ENCODE data around the gene TMEM165.

TMEM165 gene

GRCh38 chr4:55407764-55408163 is 12.0 kb downstream of the TMEM165 start:
- H4K91ac ChIP-seq (ENCODE audit: low read depth, low read length) = no peak overlapping the region
- H3K18ac ChIP-seq (ENCODE audit: low read length) = no peak overlapping the region
- WGBS (ENCODE audit: extremely low coverage, insufficient coverage, insufficient read length) = no CpG with 5 or more reads among the region's 3 CpGs

GRCh38 chr4:55409468-55410171 is 13.9 kb downstream of the TMEM165 start:
- Histone ChIP-seq H2BK120ac (ENCODE audit: insufficient read depth, low read length, poor library complexity) (no peak overlapping the region), H3K14ac (ENCODE audit: low read length) (no peak overlapping the region), H3K79me2 (ENCODE audit: control insufficient read depth, insufficient read depth, low read length, poor library complexity) (peaks cover 7% of the 10 kb centered on the region), H3K27ac (ENCODE audit: low read depth, low read length) (peak overlapping the region; percentile 14), H3K27me3 (ENCODE audit: insufficient read depth, low read length) (no peaks in the 10 kb centered on the region), H2AFZ (ENCODE audit: insufficient read depth, low read length, poor library complexity) (no peak overlapping the region), H3K4me2 (ENCODE audit: low read length) (peak overlapping the region; percentile 38), H2AK5ac (ENCODE audit: low read length) (no peak overlapping the region), H2BK12ac (ENCODE audit: low read length) (no peak overlapping the region), H3K4me1 (ENCODE audit: control insufficient read depth in 1 of 2, insufficient read depth in 2 of 2, low read length in 2 of 2) (no peaks in the 10 kb centered on the region), H3K9me3 (ENCODE audit: insufficient read depth, low read depth, low read length) (no peaks in the 10 kb centered on the region), H3K9ac (ENCODE audit: low read length) (no peak overlapping the region), H4K8ac (ENCODE audit: low read depth, low read length) (no peak overlapping the region), H3K18ac (ENCODE audit: low read length) (no peak overlapping the region), H4K91ac (ENCODE audit: low read depth, low read length) (no peak overlapping the region), H3K4ac (ENCODE audit: low read depth, low read length) (no peak overlapping the region), H3K23ac (ENCODE audit: low read length) (no peak overlapping the region), H2BK5ac (ENCODE audit: low read depth, low read length, poor library complexity) (no peak overlapping the region), H3K4me3 (ENCODE audit: low read depth, low read length) (no peak overlapping the region), H3K79me1 (ENCODE audit: low read length) (no peaks in the 10 kb centered on the region), H4K12ac (ENCODE audit: low read depth, low read length) (no peak overlapping the region), H3K36me3 (ENCODE audit: control insufficient read depth in 1 of 2, insufficient read depth in 2 of 2, low read length in 2 of 2) (peaks cover 17 to 18% of the 10 kb centered on the region in 2 experiments)
- no CpG with 5 or more reads among the region's 10 CpGs for WGBS (ENCODE audit: extremely low coverage, insufficient coverage, insufficient read length)
- peak in 1 of 2 donors; percentile 30 for DNase-seq

More at GRCh38 chr4:55407764-55408163, 12.0 kb downstream of the TMEM165 start:
- H4K8ac ChIP-seq (ENCODE audit: low read depth, low read length) = no peak overlapping the region
- H2AFZ ChIP-seq (ENCODE audit: insufficient read depth, low read length, poor library complexity) = no peak overlapping the region
- H3K4ac ChIP-seq (ENCODE audit: low read depth, low read length) = no peak overlapping the region
- peaks cover 14 to 15% of the 10 kb centered on the region in 2 experiments for H3K36me3 ChIP-seq (ENCODE audit: control insufficient read depth in 1 of 2, insufficient read depth in 2 of 2, low read length in 2 of 2)
- no peak overlapping the region for H2BK120ac ChIP-seq (ENCODE audit: insufficient read depth, low read length, poor library complexity)
- no peak overlapping the region for H3K4me2 ChIP-seq (ENCODE audit: low read length)
- H3K4me1 ChIP-seq (ENCODE audit: control insufficient read depth in 1 of 2, insufficient read depth in 2 of 2, low read length in 2 of 2) = no peaks in the 10 kb centered on the region
- H4K12ac ChIP-seq (ENCODE audit: low read depth, low read length) = no peak overlapping the region
- H3K4me3 ChIP-seq (ENCODE audit: low read depth, low read length) = no peak overlapping the region
- no peak overlapping the region for H3K14ac ChIP-seq (ENCODE audit: low read length)
- H2AK5ac ChIP-seq (ENCODE audit: low read length) = no peak overlapping the region
- no peak overlapping the region for H3K27ac ChIP-seq (ENCODE audit: low read depth, low read length)
- H3K27me3 ChIP-seq (ENCODE audit: insufficient read depth, low read length) = no peaks in the 10 kb centered on the region
- DNase-seq = no peak
- H3K9me3 ChIP-seq (ENCODE audit: insufficient read depth, low read depth, low read length) = no peaks in the 10 kb centered on the region
- no peak overlapping the region for H3K23ac ChIP-seq (ENCODE audit: low read length)
- no peak overlapping the region for H3K9ac ChIP-seq (ENCODE audit: low read length)
- no peak overlapping the region for H2BK12ac ChIP-seq (ENCODE audit: low read length)
- H2BK5ac ChIP-seq (ENCODE audit: low read depth, low read length, poor library complexity) = no peak overlapping the region
- H3K79me1 ChIP-seq (ENCODE audit: low read length) = no peaks in the 10 kb centered on the region
- peaks cover 7% of the 10 kb centered on the region for H3K79me2 ChIP-seq (ENCODE audit: control insufficient read depth, insufficient read depth, low read length, poor library complexity)

GRCh38 chr4:55410431-55410830 is 14.7 kb downstream of the TMEM165 start:
- Histone ChIP-seq H3K4ac (ENCODE audit: low read depth, low read length) (peak overlapping the region; percentile 83), H3K27ac (ENCODE audit: low read depth, low read length) (no peak overlapping the region), H3K9me3 (ENCODE audit: insufficient read depth, low read depth, low read length) (no peaks in the 10 kb centered on the region), H3K27me3 (ENCODE audit: insufficient read depth, low read length) (no peaks in the 10 kb centered on the region), H3K4me1 (ENCODE audit: control insufficient read depth in 1 of 2, insufficient read depth in 2 of 2, low read length in 2 of 2) (no peaks in the 10 kb centered on the region), H2BK120ac (ENCODE audit: insufficient read depth, low read length, poor library complexity) (no peak overlapping the region), H3K4me2 (ENCODE audit: low read length) (no peak overlapping the region), H4K12ac (ENCODE audit: low read depth, low read length) (no peak overlapping the region), H3K18ac (ENCODE audit: low read length) (no peak overlapping the region), H2BK5ac (ENCODE audit: low read depth, low read length, poor library complexity) (no peak overlapping the region), H3K4me3 (ENCODE audit: low read depth, low read length) (no peak overlapping the region), H4K8ac (ENCODE audit: low read depth, low read length) (no peak overlapping the region), H3K79me1 (ENCODE audit: low read length) (no peaks in the 10 kb centered on the region), H2AFZ (ENCODE audit: insufficient read depth, low read length, poor library complexity) (no peak overlapping the region), H2AK5ac (ENCODE audit: low read length) (no peak overlapping the region), H3K9ac (ENCODE audit: low read length) (no peak overlapping the region), H4K91ac (ENCODE audit: low read depth, low read length) (no peak overlapping the region), H2BK12ac (ENCODE audit: low read length) (no peak overlapping the region), H3K23ac (ENCODE audit: low read length) (no peak overlapping the region), H3K36me3 (ENCODE audit: control insufficient read depth in 1 of 2, insufficient read depth in 2 of 2, low read length in 2 of 2) (peaks cover 19 to 20% of the 10 kb centered on the region in 2 experiments), H3K14ac (ENCODE audit: low read length) (no peak overlapping the region), H3K79me2 (ENCODE audit: control insufficient read depth, insufficient read depth, low read length, poor library complexity) (peaks cover 7% of the 10 kb centered on the region)
- DNase-seq = peak in 1 of 2 donors; percentile 43
- WGBS (ENCODE audit: extremely low coverage, insufficient coverage, insufficient read length) = no CpG with 5 or more reads among the region's 8 CpGs

- no peak overlapping the region for H3K27ac ChIP-seq (ENCODE audit: low read depth, low read length)
Observed at GRCh38 chr4:55411621-55412020, 15.9 kb downstream of the TMEM165 start.

More at GRCh38 chr4:55411621-55412020, 15.9 kb downstream of the TMEM165 start:
- Histone ChIP-seq H3K18ac (ENCODE audit: low read length) (peak overlapping the region; percentile 51), H4K12ac (ENCODE audit: low read depth, low read length) (no peak overlapping the region), H3K79me1 (ENCODE audit: low read length) (no peaks in the 10 kb centered on the region), H4K8ac (ENCODE audit: low read depth, low read length) (no peak overlapping the region), H3K14ac (ENCODE audit: low read length) (no peak overlapping the region), H3K4me3 (ENCODE audit: low read depth, low read length) (no peak overlapping the region), H3K4ac (ENCODE audit: low read depth, low read length) (no peak overlapping the region), H2BK120ac (ENCODE audit: insufficient read depth, low read length, poor library complexity) (no peak overlapping the region), H3K9ac (ENCODE audit: low read length) (no peak overlapping the region), H2BK5ac (ENCODE audit: low read depth, low read length, poor library complexity) (no peak overlapping the region), H3K79me2 (ENCODE audit: control insufficient read depth, insufficient read depth, low read length, poor library complexity) (peaks cover 5% of the 10 kb centered on the region), H2AFZ (ENCODE audit: insufficient read depth, low read length, poor library complexity) (no peak overlapping the region), H2BK12ac (ENCODE audit: low read length) (no peak overlapping the region), H3K27me3 (ENCODE audit: insufficient read depth, low read length) (no peaks in the 10 kb centered on the region), H3K36me3 (ENCODE audit: control insufficient read depth in 1 of 2, insufficient read depth in 2 of 2, low read length in 2 of 2) (peaks cover 21 to 23% of the 10 kb centered on the region in 2 experiments), H3K4me2 (ENCODE audit: low read length) (no peak overlapping the region), H2AK5ac (ENCODE audit: low read length) (no peak overlapping the region), H3K9me3 (ENCODE audit: insufficient read depth, low read depth, low read length) (no peaks in the 10 kb centered on the region), H3K4me1 (ENCODE audit: control insufficient read depth in 1 of 2, insufficient read depth in 2 of 2, low read length in 2 of 2) (no peaks in the 10 kb centered on the region), H4K91ac (ENCODE audit: low read depth, low read length) (no peak overlapping the region), H3K23ac (ENCODE audit: low read length) (no peak overlapping the region)
- DNase-seq = peak; percentile 68 to 82
- no CpG with 5 or more reads among the region's 6 CpGs for WGBS (ENCODE audit: extremely low coverage, insufficient coverage, insufficient read length)

All from trophoblast cell (in vitro differentiated cells and primary cell).